ENCODE results near the gene KIF19. TPM values are rescaled to one million over a fixed set of nuclear protein-coding genes. Genes with fewer than 3 reads are reported as not detected.

Gene KIF19
- total RNA-seq, 1 experiment from 2014 or later, result not detected

DNA sequence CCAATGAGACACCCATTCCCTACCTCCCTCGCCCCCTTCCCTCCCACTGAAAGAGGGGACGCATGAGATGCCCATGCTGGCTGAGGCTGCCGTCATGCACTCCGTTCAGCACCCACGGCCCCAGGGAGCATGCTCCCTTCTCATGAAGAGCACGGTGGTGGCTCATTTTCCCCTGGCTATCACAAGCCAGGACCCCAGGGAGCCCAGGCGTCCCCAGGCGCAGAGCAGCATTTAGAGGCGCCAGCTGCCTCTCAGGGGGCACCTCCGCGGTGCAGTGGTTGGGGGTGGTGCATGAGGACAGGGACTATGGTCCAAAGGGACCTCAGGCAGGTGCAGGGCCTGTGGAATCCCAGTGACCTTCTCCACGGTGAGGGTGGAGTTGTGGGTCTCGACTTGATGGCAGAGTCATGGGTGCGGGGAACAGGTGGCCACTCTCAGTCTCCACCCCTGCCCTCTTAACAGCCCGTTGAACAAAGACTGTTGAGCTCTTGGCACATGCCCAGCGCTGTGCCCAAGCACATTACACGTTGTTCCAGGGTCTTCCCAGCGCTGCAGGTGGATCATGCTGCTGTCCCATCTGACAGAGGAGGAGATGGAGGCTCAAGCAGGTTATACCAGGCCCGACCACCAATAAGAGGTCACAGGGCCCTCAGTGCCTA, 13.6 kb downstream of the KIF19 start:
- no peaks in the 10 kb centered on the region for H3K9me3 ChIP-seq (ENCODE audit: insufficient read depth, low read depth)

DNA sequence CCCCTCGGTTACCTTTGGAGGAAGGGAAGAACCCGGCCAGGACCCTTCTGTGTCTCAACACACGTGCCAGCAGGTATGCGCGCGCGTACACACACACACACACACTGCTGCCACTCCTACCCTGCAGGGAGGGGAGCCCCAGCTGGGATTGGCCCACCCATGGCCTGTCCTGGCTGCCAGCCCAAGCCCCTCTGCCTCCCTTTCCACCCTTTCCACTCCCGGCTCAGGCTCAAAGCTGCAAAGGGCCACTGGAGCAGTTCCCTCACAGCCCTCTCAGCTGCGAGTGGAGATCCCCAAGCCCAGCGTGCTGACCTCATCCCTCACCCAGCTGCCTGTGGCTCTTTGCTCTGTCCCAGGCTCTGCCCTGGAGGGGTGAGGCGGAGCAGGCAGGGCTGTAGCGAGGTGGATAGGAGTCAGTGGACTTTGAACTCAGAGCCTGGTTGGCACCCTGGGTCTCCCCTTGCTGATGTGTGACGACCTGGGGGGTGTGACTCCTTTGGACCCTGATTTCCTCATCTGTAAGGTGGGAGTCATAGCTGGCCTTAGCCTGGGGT, 14.5 kb downstream of the KIF19 start:
- H3K79me2 ChIP-seq (ENCODE audit: low read depth), result no peaks in the 10 kb centered on the region
- DNase-seq, result no peak
- H3K4me1 ChIP-seq (replicated peaks; ENCODE audit: insufficient read depth), result no peaks in the 10 kb centered on the region
- H3K27ac ChIP-seq, result no peak overlapping the region
- ChIA-PET CTCF (no interaction called here), POLR2A (ENCODE audit: unreplicated experiment) (no interaction called here)
- no peak overlapping the region for H3K4me2 ChIP-seq
- H3K36me3 ChIP-seq (ENCODE audit: low read depth), result no peaks in the 10 kb centered on the region
- TF ChIP-seq EZH2 (IDR thresholded peaks at IDR 0.05; ENCODE audit: low read depth) (no peak), CTCF (conservative IDR thresholded peaks at IDR 0.05) (no peak)
- H2AFZ ChIP-seq, result no peak overlapping the region
- H3K27me3 ChIP-seq (ENCODE audit: insufficient read depth, low read depth), result peaks cover 97% of the 10 kb centered on the region
- H3K9me3 ChIP-seq (ENCODE audit: insufficient read depth, low read depth), result no peaks in the 10 kb centered on the region
- H3K9me2 ChIP-seq (ENCODE audit: insufficient read depth), result no peaks in the 10 kb centered on the region
- BruUV-seq (replicated peaks), result no TSS peak
- intact Hi-C loops (cut with micrococcal nuclease; ENCODE audit: unreplicated experiment), result no loop called here
- H4K20me1 ChIP-seq (ENCODE audit: insufficient read depth), result no peaks in the 10 kb centered on the region
- H3F3A ChIP-seq (ENCODE audit: insufficient read depth, low read depth), result no peaks in the 10 kb centered on the region
- no peak overlapping the region for H3K4me3 ChIP-seq

More for the DNA sequence above, 13.6 kb downstream of the KIF19 start:
- Histone ChIP-seq H3K36me3 (ENCODE audit: low read depth) (no peaks in the 10 kb centered on the region), H4K20me1 (ENCODE audit: insufficient read depth) (no peaks in the 10 kb centered on the region), H2AFZ (no peak overlapping the region), H3K4me1 (replicated peaks; ENCODE audit: insufficient read depth) (no peaks in the 10 kb centered on the region), H3F3A (ENCODE audit: insufficient read depth, low read depth) (no peaks in the 10 kb centered on the region), H3K9me2 (ENCODE audit: insufficient read depth) (no peaks in the 10 kb centered on the region), H3K79me2 (ENCODE audit: low read depth) (no peaks in the 10 kb centered on the region), H3K27ac (no peak overlapping the region), H3K4me2 (no peak overlapping the region), H3K4me3 (no peak overlapping the region), H3K27me3 (ENCODE audit: insufficient read depth, low read depth) (peaks cover 97% of the 10 kb centered on the region)
- CTCF ChIA-PET, result no interaction called here
- no TSS peak for BruUV-seq (replicated peaks)
- DNase-seq, result no peak
- POLR2A ChIA-PET (ENCODE audit: unreplicated experiment), result no interaction called here
- intact Hi-C loops (cut with micrococcal nuclease; ENCODE audit: unreplicated experiment), result no loop called here
- no peak for TF ChIP-seq CTCF (conservative IDR thresholded peaks at IDR 0.05)
- no peak for TF ChIP-seq EZH2 (IDR thresholded peaks at IDR 0.05; ENCODE audit: low read depth)

- DNase-seq, result no peak
- Histone ChIP-seq H3K4me3 (no peak overlapping the region), H3K27ac (no peak overlapping the region), H2AFZ (no peak overlapping the region), H3K4me2 (no peak overlapping the region), H3F3A (ENCODE audit: insufficient read depth, low read depth) (no peaks in the 10 kb centered on the region), H3K79me2 (ENCODE audit: low read depth) (no peaks in the 10 kb centered on the region), H4K20me1 (ENCODE audit: insufficient read depth) (no peaks in the 10 kb centered on the region), H3K36me3 (ENCODE audit: low read depth) (no peaks in the 10 kb centered on the region), H3K4me1 (replicated peaks; ENCODE audit: insufficient read depth) (no peaks in the 10 kb centered on the region), H3K27me3 (ENCODE audit: insufficient read depth, low read depth) (peaks cover 98% of the 10 kb centered on the region), H3K9me2 (ENCODE audit: insufficient read depth) (no peaks in the 10 kb centered on the region), H3K9me3 (ENCODE audit: insufficient read depth, low read depth) (no peaks in the 10 kb centered on the region)
- TF ChIP-seq CTCF (conservative IDR thresholded peaks at IDR 0.05) (no peak), EZH2 (IDR thresholded peaks at IDR 0.05; ENCODE audit: low read depth) (no peak)
- POLR2A ChIA-PET (ENCODE audit: unreplicated experiment), result no interaction called here
- BruUV-seq (replicated peaks), result no TSS peak
- CTCF ChIA-PET, result no interaction called here
- intact Hi-C loops (cut with micrococcal nuclease; ENCODE audit: unreplicated experiment), result no loop called here
These were observed 16.2 kb downstream of the KIF19 start for GRCh38 chr17:74342224-74342623.
